Keratinocyte (primary cell): ENCODE measurements around the gene TET2.

Experiments
- EZH2 ChIP-seq: IDR thresholded peaks from one replicate; pipeline ENCODE4 v1.6.1; 2012; ENCODE audit warnings: inconsistent platforms, mild to moderate bottlenecking, low read length, moderate library complexity
- TF ChIP-seq, protein P1 (sequence below), 3 experiments: IDR thresholded peaks in 1 of 3; conservative IDR thresholded peaks in 1 of 3; optimal IDR thresholded peaks in 1 of 3; 2 replicates in 2 of 3; 3 replicates in 1 of 3; pipeline versions ENCODE3 to v1.5.1; 2011; ENCODE audit warnings: low read length in 3 of 3, mild to moderate bottlenecking in 3 of 3, moderate library complexity in 2 of 3, control low read depth in 1 of 3, inconsistent platforms in 1 of 3; ENCODE audit not compliant: insufficient read depth in 2 of 3; ENCODE audit errors: extremely low read depth in 1 of 3

DNA sequence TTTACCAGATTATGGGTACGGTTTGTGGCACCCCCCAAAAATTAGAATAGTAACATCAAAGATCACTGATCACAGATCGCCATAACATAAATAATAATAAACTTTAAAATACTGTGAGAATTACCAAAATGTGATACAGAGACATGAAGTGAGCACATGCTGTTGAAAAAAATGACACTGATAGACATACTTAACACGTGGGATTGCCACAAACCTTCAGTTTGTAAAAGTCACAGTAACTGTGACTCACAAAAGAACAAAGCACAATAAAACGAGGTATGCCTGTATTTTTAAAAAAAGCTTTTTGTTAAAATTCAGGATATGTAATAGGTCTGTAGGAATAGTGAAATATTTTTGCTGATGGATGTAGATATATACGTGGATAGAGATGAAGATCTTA, 93.4 kb downstream of the TET2 start:
- TF ChIP-seq EZH2, result no peak
- TF ChIP-seq, protein P1, sequence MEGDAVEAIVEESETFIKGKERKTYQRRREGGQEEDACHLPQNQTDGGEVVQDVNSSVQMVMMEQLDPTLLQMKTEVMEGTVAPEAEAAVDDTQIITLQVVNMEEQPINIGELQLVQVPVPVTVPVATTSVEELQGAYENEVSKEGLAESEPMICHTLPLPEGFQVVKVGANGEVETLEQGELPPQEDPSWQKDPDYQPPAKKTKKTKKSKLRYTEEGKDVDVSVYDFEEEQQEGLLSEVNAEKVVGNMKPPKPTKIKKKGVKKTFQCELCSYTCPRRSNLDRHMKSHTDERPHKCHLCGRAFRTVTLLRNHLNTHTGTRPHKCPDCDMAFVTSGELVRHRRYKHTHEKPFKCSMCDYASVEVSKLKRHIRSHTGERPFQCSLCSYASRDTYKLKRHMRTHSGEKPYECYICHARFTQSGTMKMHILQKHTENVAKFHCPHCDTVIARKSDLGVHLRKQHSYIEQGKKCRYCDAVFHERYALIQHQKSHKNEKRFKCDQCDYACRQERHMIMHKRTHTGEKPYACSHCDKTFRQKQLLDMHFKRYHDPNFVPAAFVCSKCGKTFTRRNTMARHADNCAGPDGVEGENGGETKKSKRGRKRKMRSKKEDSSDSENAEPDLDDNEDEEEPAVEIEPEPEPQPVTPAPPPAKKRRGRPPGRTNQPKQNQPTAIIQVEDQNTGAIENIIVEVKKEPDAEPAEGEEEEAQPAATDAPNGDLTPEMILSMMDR (optimal IDR thresholded peaks at IDR 0.05 in 1 of 3, IDR thresholded peaks at IDR 0.05 in 1 of 3, conservative IDR thresholded peaks at IDR 0.05 in 1 of 3; ENCODE audit: extremely low read depth in 1 of 3, insufficient read depth in 2 of 3, low read length in 3 of 3), result no peak
